PFSK-1 (cell line): Measurements from ENCODE around the gene S100A2.

Experiments
- FOXP2 ChIP-seq: optimal IDR thresholded peaks from 2 replicates; pipeline ENCODE3; 2011; ENCODE audit warnings: borderline replicate concordance, control low read depth, inconsistent platforms; ENCODE audit not compliant: insufficient read depth; ENCODE audit errors: extremely low read length, extremely low read depth
- POLR2AphosphoS5 ChIP-seq: IDR thresholded peaks from 2 replicates; pipeline ENCODE4 v1.6.1; 2012; ENCODE audit warnings: low read depth, mild to moderate bottlenecking, control low read depth, low read length, moderate library complexity
- REST ChIP-seq, 2 experiments: IDR thresholded peaks; 2 replicates each; pipeline versions ENCODE4 v1.6.1 to v1.8.0; 2011 to 2012; ENCODE audit warnings: low read depth in 2 of 2, low read length in 2 of 2, control low read depth in 1 of 2, inconsistent platforms in 1 of 2, mild to moderate bottlenecking in 1 of 2, moderate library complexity in 1 of 2; ENCODE audit not compliant: insufficient read depth in 1 of 2
- SIN3A ChIP-seq: IDR thresholded peaks from 2 replicates; pipeline ENCODE4 v1.6.1; 2012; ENCODE audit warnings: mild to moderate bottlenecking, low read length, moderate library complexity, borderline replicate concordance; ENCODE audit not compliant: insufficient read depth
- TAF1 ChIP-seq: IDR thresholded peaks from 2 replicates; pipeline ENCODE4 v1.6.1; 2012; ENCODE audit warnings: low read length, control low read depth, borderline replicate concordance; ENCODE audit not compliant: insufficient read depth

Gene S100A2

GRCh38 chr1:153609585-153609907, 43.9 kb upstream of the S100A2 start:
- TF ChIP-seq REST (IDR thresholded peaks at IDR 0.05; ENCODE audit: insufficient read depth in 1 of 2, low read depth in 2 of 2, low read length in 2 of 2) (no peak), FOXP2 (no peak), SIN3A (no peak), POLR2AphosphoS5 (no peak), TAF1 (no peak)

GRCh38 chr1:153608742-153609584, 43.3 kb upstream of the S100A2 start:
- TF ChIP-seq FOXP2 (no peak), REST (IDR thresholded peaks at IDR 0.05; ENCODE audit: insufficient read depth in 1 of 2, low read depth in 2 of 2, low read length in 2 of 2) (peak in 1 of 2 experiments; percentile 64; a peak in 1 of 4 replicates), TAF1 (no peak; the same call in 1 of the 2 replicates), POLR2AphosphoS5 (peak; percentile 72), SIN3A (peak; percentile 64; the same call in 1 of the 2 replicates)

DNA sequence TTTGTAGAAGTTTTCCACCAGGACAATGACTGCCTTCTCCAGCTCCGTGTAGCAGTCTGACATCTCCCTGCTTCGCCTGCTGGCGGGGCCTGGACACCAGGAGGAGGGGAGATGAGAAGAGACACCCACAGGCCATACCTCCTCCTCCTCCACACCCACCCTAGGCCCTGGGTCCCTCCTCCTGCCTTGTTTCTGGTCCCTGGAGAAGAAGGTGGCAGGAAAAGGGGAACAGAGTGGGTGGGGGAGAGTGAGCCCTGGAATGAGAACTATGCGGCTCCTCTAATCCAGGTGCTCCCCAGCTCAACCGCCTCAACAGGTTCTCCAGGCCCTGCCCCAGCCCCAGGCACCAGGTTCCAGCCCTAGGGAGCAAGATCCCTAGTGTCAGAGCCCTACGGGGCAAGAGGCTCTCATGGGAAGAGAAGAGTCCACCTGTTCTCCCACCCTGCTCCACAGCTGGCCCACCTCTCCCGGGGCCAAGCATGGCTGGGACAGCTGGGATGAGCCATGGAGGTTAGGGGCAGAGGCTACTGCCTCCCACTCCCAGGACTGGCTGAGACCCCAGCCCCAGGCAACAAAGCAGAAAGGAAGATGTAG, 42.5 kb upstream of the S100A2 start:
- TF ChIP-seq POLR2AphosphoS5 (no peak), TAF1 (no peak), REST (IDR thresholded peaks at IDR 0.05; ENCODE audit: insufficient read depth in 1 of 2, low read depth in 2 of 2, low read length in 2 of 2) (no peak), SIN3A (no peak), FOXP2 (no peak)

DNA sequence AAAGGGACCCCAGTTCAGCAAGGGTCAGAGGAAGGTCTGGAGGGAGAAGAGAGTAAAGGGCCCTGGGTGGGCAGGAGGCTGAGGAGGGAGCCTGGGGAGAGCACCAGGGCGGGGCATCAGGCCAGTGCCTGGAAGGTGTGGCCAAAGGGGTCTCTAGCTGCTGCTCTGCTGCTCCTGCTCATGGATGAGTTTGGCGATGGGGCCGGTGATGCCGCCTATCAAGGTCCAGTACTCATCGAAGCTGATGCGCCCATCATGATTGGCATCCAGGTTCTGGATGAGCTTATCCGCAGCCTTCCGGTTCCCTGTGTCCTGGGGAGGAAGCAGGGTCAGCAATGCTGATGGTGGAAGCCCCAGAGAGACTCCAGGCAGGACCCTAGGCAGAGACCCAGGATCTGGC, 41.7 kb upstream of the S100A2 start:
- TF ChIP-seq FOXP2 (no peak), SIN3A (no peak), POLR2AphosphoS5 (no peak), REST (IDR thresholded peaks at IDR 0.05; ENCODE audit: insufficient read depth in 1 of 2, low read depth in 2 of 2, low read length in 2 of 2) (no peak)

DNA sequence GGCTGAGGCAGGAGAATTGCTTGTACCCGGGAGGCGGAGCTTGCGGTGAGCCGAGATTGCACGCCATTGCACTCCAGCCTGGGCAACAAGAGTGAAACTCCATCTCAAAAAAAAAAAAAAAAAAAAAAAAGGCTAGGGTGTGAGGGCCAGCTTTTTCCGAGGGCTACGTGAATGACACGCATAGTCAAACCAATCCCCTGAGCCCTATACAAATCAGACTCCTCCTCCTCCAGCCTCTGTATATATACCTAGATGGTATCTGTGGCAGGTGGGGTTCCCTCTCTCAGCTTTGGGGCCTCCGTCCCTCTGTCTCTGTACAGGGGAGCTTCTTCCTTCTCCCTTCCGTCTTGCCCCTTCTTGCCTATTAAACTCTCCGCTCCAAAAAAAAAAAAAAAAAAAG, 40.5 kb upstream of the S100A2 start:
- TF ChIP-seq POLR2AphosphoS5 = no peak
- no peak for TF ChIP-seq REST (IDR thresholded peaks at IDR 0.05; ENCODE audit: insufficient read depth in 1 of 2, low read depth in 2 of 2, low read length in 2 of 2)
- TF ChIP-seq FOXP2 = no peak
- no peak for TF ChIP-seq SIN3A
- no peak for TF ChIP-seq TAF1
